ENCODE measurements around the gene H2BK1.

GRCh38 chr7:151251328-151251688 is 41.0 kb upstream of the H2BK1 start:
- TF ChIP-seq CTCF (IDR thresholded peaks at IDR 0.05; ENCODE audit: low read length) (no peak), EZH2 (IDR thresholded peaks at IDR 0.05; ENCODE audit: borderline replicate concordance, low read length) (no peak)
